ENCODE results near the gene KIF24. TPM values are rescaled to one million over a fixed set of nuclear protein-coding genes. Genes with fewer than 3 reads are reported as not detected.

KIF24 gene
- polyA plus RNA-seq, 1 experiment, result 0.77 TPM

DNA sequence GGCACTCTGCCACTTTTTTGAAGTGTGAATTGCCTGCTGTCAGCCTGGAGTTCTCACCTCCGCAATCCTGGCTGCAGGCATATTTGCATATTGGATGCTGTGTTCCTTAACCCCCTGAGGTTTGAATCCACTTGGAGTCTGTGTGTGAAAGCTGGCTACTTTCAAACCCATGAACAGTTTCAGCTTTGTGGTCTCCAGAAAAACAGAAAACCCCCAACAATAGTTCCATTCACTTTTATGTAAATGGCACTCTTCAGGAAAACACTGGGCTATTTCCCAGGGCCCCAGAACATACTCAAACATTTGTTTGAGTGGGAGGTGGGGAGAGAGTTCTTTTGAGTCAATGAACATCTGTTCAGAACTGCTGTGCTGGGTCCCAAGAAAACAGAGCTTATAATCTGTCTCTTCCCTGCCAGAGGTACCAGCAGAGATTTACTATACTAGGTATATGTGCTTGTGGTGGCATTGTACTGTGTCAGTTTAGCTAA is 5.3 kb upstream of the KIF24 start:
- Histone ChIP-seq H3K27me3 (ENCODE audit: control insufficient read depth, insufficient read depth, low read length) (no peaks in the 10 kb centered on the region), H3K9me3 (ENCODE audit: control insufficient read depth, insufficient read depth, low read length) (no peaks in the 10 kb centered on the region; the same call in 1 of the 2 replicates), H3K27ac (ENCODE audit: low read depth, low read length) (no peak overlapping the region), H3K4me3 (ENCODE audit: low read depth, low read length) (no peak overlapping the region)
- ChIA-PET POLR2A (interaction anchor here (1.2 kb wide), 1 partner anchor 12 kb away, joined by 3 read pairs; no protein-coding TSS in a partner anchor), CTCF (interaction anchor here (0.6 to 6.1 kb wide), 8 partner anchors 43 to 269 kb away, joined by 3 to 59 read pairs (median 16); partner anchors contain the start of gene MYORG)
- DNase-seq (ENCODE audit: low read depth, low spot score), result no peak
- TF ChIP-seq, protein P1, sequence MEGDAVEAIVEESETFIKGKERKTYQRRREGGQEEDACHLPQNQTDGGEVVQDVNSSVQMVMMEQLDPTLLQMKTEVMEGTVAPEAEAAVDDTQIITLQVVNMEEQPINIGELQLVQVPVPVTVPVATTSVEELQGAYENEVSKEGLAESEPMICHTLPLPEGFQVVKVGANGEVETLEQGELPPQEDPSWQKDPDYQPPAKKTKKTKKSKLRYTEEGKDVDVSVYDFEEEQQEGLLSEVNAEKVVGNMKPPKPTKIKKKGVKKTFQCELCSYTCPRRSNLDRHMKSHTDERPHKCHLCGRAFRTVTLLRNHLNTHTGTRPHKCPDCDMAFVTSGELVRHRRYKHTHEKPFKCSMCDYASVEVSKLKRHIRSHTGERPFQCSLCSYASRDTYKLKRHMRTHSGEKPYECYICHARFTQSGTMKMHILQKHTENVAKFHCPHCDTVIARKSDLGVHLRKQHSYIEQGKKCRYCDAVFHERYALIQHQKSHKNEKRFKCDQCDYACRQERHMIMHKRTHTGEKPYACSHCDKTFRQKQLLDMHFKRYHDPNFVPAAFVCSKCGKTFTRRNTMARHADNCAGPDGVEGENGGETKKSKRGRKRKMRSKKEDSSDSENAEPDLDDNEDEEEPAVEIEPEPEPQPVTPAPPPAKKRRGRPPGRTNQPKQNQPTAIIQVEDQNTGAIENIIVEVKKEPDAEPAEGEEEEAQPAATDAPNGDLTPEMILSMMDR (IDR thresholded peaks at IDR 0.05; ENCODE audit: low read depth, low read length), result no peak

DNA sequence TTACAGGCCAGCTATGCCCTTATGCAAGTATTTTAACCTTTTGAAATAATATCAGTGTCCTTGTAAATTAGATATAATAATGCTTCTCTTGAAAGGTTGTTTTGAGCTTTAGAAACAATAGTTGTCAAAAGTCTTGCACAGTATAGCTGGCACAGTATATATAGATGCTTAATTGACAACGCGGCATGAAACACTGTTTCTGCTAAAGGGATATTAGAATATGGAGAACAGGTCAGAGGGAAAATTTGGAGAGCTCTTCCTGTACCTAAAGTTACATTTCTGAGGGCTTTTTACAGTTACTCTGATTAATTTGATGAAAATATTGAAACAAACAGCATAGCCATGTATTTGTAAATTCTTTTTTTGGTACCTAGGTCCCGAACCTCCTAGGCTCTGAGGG is 4.8 kb upstream of the KIF24 start:
- H3K27me3 ChIP-seq (ENCODE audit: control insufficient read depth, insufficient read depth, low read length), result no peaks in the 10 kb centered on the region
- ChIA-PET POLR2A (no interaction called here), CTCF (interaction anchor here (0.6 to 6.1 kb wide), 10 partner anchors 13 to 419 kb away, joined by 3 to 59 read pairs (median 6); partner anchors contain the start of gene MYORG)
- no peak overlapping the region for H3K4me3 ChIP-seq (ENCODE audit: low read depth, low read length)
- H3K27ac ChIP-seq (ENCODE audit: low read depth, low read length), result no peak overlapping the region
- no peaks in the 10 kb centered on the region; the same call in 1 of the 2 replicates for H3K9me3 ChIP-seq (ENCODE audit: control insufficient read depth, insufficient read depth, low read length)
- TF ChIP-seq, protein P1 (IDR thresholded peaks at IDR 0.05; ENCODE audit: low read depth, low read length), result no peak
- DNase-seq (ENCODE audit: low read depth, low spot score), result no peak

DNA sequence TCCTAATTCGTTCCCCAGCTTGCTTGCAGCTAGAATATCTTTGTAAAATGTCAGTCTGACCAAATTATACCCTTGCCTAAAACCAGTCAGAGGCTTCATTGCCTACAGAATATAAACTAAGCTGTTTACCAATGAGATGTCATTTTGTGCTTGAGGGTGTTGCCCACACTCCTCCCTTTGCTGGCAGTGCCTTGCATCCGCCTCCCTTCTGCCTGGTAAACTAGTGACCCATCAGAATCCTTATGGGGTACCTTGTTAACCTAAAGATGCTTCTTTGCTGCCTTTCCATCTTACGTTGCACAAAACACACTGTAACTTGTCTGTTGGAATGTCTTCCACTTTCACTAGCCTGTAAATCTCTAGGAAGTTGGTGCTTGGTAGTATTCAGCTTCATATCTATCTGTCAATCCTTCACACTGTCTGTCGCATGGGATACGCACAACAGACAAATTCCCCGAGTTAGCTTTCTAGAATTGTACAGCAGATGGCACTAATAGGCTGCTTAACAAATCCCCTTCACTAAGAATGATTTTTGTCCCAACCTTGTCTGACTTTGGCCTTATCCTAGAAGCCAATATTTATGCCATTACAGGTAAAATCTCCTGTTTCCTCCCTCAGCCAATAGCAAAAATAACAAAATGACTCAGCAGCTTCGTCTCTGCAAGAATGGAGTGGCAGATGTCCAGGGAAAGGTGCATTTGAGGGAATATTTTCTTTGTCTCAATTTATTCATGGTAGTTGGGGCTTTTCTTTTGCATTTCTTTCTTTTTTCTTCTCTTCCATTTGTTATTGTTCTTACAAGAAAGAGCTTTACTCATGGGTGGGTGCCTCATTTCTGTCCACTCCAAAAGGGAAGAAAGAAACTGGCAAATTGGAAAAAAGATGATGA is 3.3 kb upstream of the KIF24 start:
- POLR2A ChIA-PET, result no interaction called here
- Histone ChIP-seq H3K27ac (ENCODE audit: low read depth, low read length) (no peak overlapping the region), H3K4me3 (ENCODE audit: low read depth, low read length) (no peak overlapping the region), H3K9me3 (ENCODE audit: control insufficient read depth, insufficient read depth, low read length) (no peaks in the 10 kb centered on the region; the same call in 1 of the 2 replicates), H3K27me3 (ENCODE audit: control insufficient read depth, insufficient read depth, low read length) (no peaks in the 10 kb centered on the region)
- TF ChIP-seq, protein P1 (IDR thresholded peaks at IDR 0.05; ENCODE audit: low read depth, low read length), result peak; percentile 58
- DNase-seq (ENCODE audit: low read depth, low spot score), result no peak
- CTCF ChIA-PET, result interaction anchor here (0.5 to 6.1 kb wide), 10 partner anchors 11 to 272 kb away, joined by 3 to 59 read pairs (median 7); partner anchors contain the start of gene MYORG

DNA sequence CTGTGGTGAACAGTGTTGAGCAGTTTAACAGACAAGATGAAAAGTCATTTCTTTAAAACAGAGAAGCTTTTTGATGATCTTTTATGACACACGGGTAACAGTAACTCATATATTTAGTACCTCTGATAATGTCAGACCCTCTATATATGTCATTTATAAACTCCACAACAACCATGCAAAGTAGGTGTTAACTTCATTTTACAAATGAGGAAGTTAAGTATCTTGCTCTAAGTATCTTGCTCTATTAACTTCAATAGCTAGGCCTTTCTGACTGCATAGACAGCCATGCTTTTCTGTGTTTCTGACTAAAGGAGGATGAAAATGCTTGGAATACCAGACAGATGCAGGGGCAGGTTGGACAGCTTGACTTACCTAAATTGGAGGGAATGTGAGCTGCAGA is 2.1 kb upstream of the KIF24 start:
- POLR2A ChIA-PET, result no interaction called here
- Histone ChIP-seq H3K9me3 (ENCODE audit: control insufficient read depth, insufficient read depth, low read length) (no peaks in the 10 kb centered on the region; the same call in 1 of the 2 replicates), H3K27ac (ENCODE audit: low read depth, low read length) (no peak overlapping the region), H3K4me3 (ENCODE audit: low read depth, low read length) (no peak overlapping the region), H3K27me3 (ENCODE audit: control insufficient read depth, insufficient read depth, low read length) (no peaks in the 10 kb centered on the region)
- no peak for DNase-seq (ENCODE audit: low read depth, low spot score)
- CTCF ChIA-PET, result interaction anchor here (0.7 to 6.1 kb wide), 4 partner anchors 15 to 273 kb away, joined by 3 to 59 read pairs (median 34); partner anchors contain the start of gene MYORG
- TF ChIP-seq, protein P1 (IDR thresholded peaks at IDR 0.05; ENCODE audit: low read depth, low read length), result no peak
